Esophagus mucosa (tissue), 1 donor: ENCODE results near the gene NOA1. TPM values are rescaled to one million over a fixed set of nuclear protein-coding genes. Genes with fewer than 3 reads are reported as not detected.
A peak's percentile ranks its signal among the peaks of the same experiment; 100 is the strongest.
"Not testable (repeated sequence)": the region's sequence is repeated elsewhere in the genome, so short reads cannot be mapped to it uniquely, and the experiment has no call there.

Source experiments
- ATAC-seq: fragments of 200-7000 bp; cut with Tn5 transposase; one replicate; pipeline ENCODE4 v1.9.1; 2020
- total RNA-seq: library from RNA; stranded (reverse); gene quantifications from one replicate; pipeline ENCODE4 v1.2.4, GENCODE V29; 2023
- donor health status: DM: yes; HTN: yes; CAD: no.

The NOA1 gene
- total RNA-seq, 1 donor from 2014 or later: 15.9 TPM

GRCh38 chr4:56953680-56954520 lies 23.5 kb downstream of the NOA1 start:
- no peak for ATAC-seq

- no peak for ATAC-seq
Observed at GRCh38 chr4:56941403-56941802, 36.0 kb downstream of the NOA1 start.

DNA sequence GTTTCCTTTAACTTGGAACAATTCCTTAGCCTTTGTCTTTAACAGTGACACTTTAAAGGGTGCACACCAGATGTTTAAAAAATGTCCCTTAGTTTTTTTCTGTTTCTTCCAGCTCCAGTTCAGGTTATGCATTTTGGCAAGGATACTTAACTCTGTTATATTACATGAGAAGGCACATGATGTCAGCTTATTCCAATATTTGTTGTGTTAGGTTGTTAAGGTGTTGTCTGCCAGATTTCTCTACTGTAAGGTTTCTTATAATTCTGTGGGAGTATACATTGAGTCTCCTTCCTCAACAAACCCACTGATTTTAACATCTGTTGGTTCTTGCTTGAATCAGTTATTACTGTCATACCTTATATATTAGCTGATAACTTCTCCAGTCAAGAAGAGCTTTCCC lies 36.4 kb downstream of the NOA1 start:
- no peak for ATAC-seq

DNA sequence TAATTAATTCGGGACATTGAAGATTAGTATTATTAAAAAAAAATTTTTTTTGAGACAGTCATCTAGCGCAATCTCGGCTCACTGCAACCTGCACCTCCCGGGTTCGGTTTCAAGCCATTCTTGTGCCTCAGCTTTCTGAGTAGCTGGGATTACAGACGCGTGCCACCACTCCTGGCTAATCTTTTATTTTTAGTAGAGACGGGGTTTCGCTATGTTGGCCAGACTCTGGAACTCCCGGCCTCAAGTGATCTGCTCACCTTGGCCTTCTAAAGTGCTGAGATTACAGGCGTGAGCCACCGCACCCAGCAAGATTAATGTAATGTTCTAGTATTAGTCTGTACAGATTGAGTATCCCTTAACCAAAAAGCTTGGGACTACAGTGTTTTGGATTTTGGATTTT lies 37.0 kb downstream of the NOA1 start:
- no peak for ATAC-seq

DNA sequence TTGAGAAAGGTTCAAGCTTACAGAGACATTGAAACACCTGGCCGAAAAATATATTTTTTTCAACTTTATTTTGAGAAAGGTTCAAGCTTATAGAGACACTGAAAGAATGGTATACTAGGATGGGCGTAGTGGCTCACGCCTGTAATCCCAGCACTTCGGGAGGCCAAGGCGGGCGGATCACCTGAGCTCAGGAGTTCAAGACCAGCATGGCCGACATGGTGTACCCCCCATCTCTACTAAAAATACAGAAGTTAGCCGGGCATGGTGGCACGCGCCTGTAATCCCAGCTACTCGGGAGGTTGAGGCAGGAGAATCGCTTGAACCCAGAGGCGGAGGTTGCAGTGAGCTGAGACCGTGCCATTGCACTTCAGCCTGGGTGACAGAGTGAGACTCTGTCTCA lies 37.6 kb downstream of the NOA1 start:
- not testable (repeated sequence) for ATAC-seq

DNA sequence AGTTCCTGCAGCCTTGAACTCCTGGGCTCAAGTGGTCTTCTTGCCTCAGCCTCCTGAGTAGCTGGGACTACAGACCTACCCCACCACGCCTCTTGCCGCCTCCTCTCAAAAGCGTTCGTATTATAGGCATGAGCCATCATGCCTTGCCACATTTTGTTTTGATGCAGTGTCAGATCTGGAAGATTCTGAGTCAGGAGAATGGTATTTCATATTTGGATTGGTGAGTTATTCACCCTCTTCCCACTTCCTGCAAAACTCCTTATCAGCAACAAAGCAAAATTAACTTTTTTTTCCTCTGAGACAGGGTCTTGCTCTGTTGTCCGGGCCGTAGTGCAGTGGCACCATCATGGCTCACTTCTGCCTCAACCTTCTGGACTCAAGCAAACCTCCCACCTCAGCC lies 40.1 kb downstream of the NOA1 start:
- ATAC-seq: peak; percentile 88

GRCh38 chr4:56931924-56932323 lies 45.5 kb downstream of the NOA1 start:
- no peak for ATAC-seq

- ATAC-seq: no peak
Observed at GRCh38 chr4:56930638-56931037, 46.8 kb downstream of the NOA1 start.

- ATAC-seq: no peak
Observed at GRCh38 chr4:56927196-56927595, 50.2 kb downstream of the NOA1 start.

DNA sequence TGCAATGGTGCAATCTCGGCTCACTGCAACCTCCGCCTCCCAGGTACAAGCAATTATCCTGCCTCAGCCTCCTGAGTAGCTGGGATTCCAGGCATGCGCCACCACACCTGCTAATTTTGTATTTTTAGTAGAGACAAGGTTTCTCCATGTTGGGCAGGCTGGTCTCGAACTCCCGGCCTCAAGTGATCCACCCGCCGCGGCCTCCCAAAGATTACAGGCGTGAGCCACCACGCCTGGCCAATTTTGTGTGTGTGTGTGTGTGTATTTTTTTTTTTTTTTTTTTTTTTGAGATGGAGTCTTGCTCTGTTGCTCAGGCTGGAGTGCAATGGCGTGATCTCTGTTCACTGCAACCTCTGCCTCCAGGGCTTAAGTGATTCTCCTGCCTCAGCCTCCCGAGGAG lies 62.4 kb downstream of the NOA1 start:
- not testable (repeated sequence) for ATAC-seq

GRCh38 chr4:56914336-56914735 lies 63.1 kb downstream of the NOA1 start:
- ATAC-seq: no peak

Other genes with a start within 250 kb of the NOA1 start
- gene SPINK2, start 155.9 kb downstream of the NOA1 start, total RNA-seq: 0.92 TPM
- 22.5 TPM for gene REST, start 69.7 kb downstream of the NOA1 start, total RNA-seq
- gene POLR2B, start 1.3 kb upstream of the NOA1 start, total RNA-seq: 38.9 TPM
- 40.9 TPM for gene IGFBP7, start 132.8 kb upstream of the NOA1 start, total RNA-seq